Measurements from ENCODE around the gene TPSB2.
"Not testable (repeated sequence)": the region's sequence is repeated elsewhere in the genome, so short reads cannot be mapped to it uniquely, and the experiment has no call there.

Gene TPSB2

GRCh38 chr16:1243907-1244850 lies 14.2 kb upstream of the TPSB2 start:
- H3K4me3 ChIP-seq, H3K27ac ChIP-seq: not testable (repeated sequence)

GRCh38 chr16:1243363-1243762 lies 13.4 kb upstream of the TPSB2 start:
- H3K4me3 ChIP-seq, H3K27ac ChIP-seq: not testable (repeated sequence)

- H3K4me3 ChIP-seq, H3K27ac ChIP-seq: not testable (repeated sequence)
These were observed 11.1 kb upstream of the TPSB2 start for GRCh38 chr16:1241081-1241480.

- not testable (repeated sequence) for H3K4me3 ChIP-seq, H3K27ac ChIP-seq
These were observed 10.5 kb upstream of the TPSB2 start, which contains the start of gene TPSAB1 for GRCh38 chr16:1240436-1240835. Gene TPSAB1 (plus strand): TSS chr16:1240705. CDS start chr16:1240939, 234 bp downstream.

GRCh38 chr16:1239575-1239974 lies 9.6 kb upstream of the TPSB2 start:
- not testable (repeated sequence) for H3K4me3 ChIP-seq, H3K27ac ChIP-seq

GRCh38 chr16:1238909-1239308 lies 8.9 kb upstream of the TPSB2 start:
- not testable (repeated sequence) for H3K4me3 ChIP-seq

GRCh38 chr16:1237990-1238389 lies 8.0 kb upstream of the TPSB2 start:
- H3K27ac ChIP-seq, result no peak overlapping the region
- H3K4me3 ChIP-seq, result no peak overlapping the region

More at GRCh38 chr16:1238909-1239308, 8.9 kb upstream of the TPSB2 start:
- not testable (repeated sequence) for H3K27ac ChIP-seq

GRCh38 chr16:1236659-1237058 lies 6.7 kb upstream of the TPSB2 start:
- H3K27ac ChIP-seq, H3K4me3 ChIP-seq: not testable (repeated sequence)

GRCh38 chr16:1232049-1232748 lies 2.2 kb upstream of the TPSB2 start:
- not testable (repeated sequence) for H3K27ac ChIP-seq, H3K4me3 ChIP-seq

GRCh38 chr16:1231301-1231700 lies 1.3 kb upstream of the TPSB2 start:
- not testable (repeated sequence) for H3K4me3 ChIP-seq, H3K27ac ChIP-seq

GRCh38 chr16:1230471-1231212 lies 658 bp upstream of the TPSB2 start:
- H3K4me3 ChIP-seq, H3K27ac ChIP-seq: not testable (repeated sequence)

- H3K4me3 ChIP-seq, H3K27ac ChIP-seq: not testable (repeated sequence)
These were observed 508 bp downstream of the TPSB2 start for GRCh38 chr16:1229476-1229875.

- not testable (repeated sequence) for H3K27ac ChIP-seq, H3K4me3 ChIP-seq
These were observed 1.8 kb downstream of the TPSB2 start for GRCh38 chr16:1228227-1228626.

GRCh38 chr16:1226692-1227091 lies 3.3 kb downstream of the TPSB2 start:
- not testable (repeated sequence) for H3K27ac ChIP-seq, H3K4me3 ChIP-seq

GRCh38 chr16:1225728-1226311 lies 4.2 kb downstream of the TPSB2 start:
- not testable (repeated sequence) for H3K4me3 ChIP-seq, H3K27ac ChIP-seq

GRCh38 chr16:1225051-1225451 lies 4.9 kb downstream of the TPSB2 start, which contains the start of gene TPSG1:
Gene TPSG1 (minus strand): TSS chr16:1225268. CDS start chr16:1225252, 16 bp downstream.
- Histone ChIP-seq H3K27ac (no peak within 1 kb of the TSS), H3K4me3 (no peak within 1 kb of the TSS)

- H3K27ac ChIP-seq, result no peak overlapping the region
- no peak overlapping the region for H3K4me3 ChIP-seq
These were observed 5.4 kb downstream of the TPSB2 start for GRCh38 chr16:1224558-1224957.

- Histone ChIP-seq H3K4me3 (no peak overlapping the region), H3K27ac (no peak overlapping the region)
These were observed 6.4 kb downstream of the TPSB2 start for GRCh38 chr16:1223355-1224214.

Data from skin epidermis (tissue), 12 donors.